Thyroid gland (tissue), 4 donors: ENCODE data around the gene IL24. TPM values are rescaled to one million over a fixed set of nuclear protein-coding genes. Genes with fewer than 3 reads are reported as not detected.

ENCODE experiments used
- DNase-seq, 2 donors: peaks; one replicate each; pipeline ENCODE4 v3.0.0-alpha.2; 2019
- H3K27ac ChIP-seq, 3 donors: fragments of 200-600 bp; sonication (generic); 1 replicate in 2 of 3; 2 replicates in 1 of 3; pipeline ENCODE4 v1.5.1; 2016 to 2019; ENCODE audit warnings: mild to moderate bottlenecking in 1 of 3, moderate library complexity in 1 of 3
- H3K27me3 ChIP-seq: fragments of 200-600 bp; sonication (generic); one replicate; pipeline ENCODE4 v1.5.1; 2019
- H3K36me3 ChIP-seq, 2 donors: fragments of 200-600 bp; sonication (generic); one replicate each; pipeline ENCODE4 v1.5.1; 2016 to 2019
- H3K4me1 ChIP-seq, 2 donors: fragments of 200-600 bp; sonication (generic); one replicate each; pipeline ENCODE4 v1.5.1; 2017 to 2019
- H3K4me3 ChIP-seq, 3 donors: fragments of 200-600 bp; sonication (generic); replicated peaks in 1 of 3; 1 replicate in 2 of 3; 2 replicates in 1 of 3; pipeline ENCODE4 v1.5.1; 2016; ENCODE audit warnings: mild to moderate bottlenecking in 1 of 3
- H3K9me3 ChIP-seq: fragments of 200-600 bp; sonication (generic); one replicate; pipeline ENCODE4 v1.5.1; 2017
- POLR2A ChIP-seq, 2 donors: fragments of 450-650 bp; IDR thresholded peaks; one replicate each; pipeline ENCODE4 v1.6.1; 2017; ENCODE audit warnings: antibody characterized with exemption in 2 of 2, mild to moderate bottlenecking in 2 of 2, moderate library complexity in 1 of 2
- WGBS, 2 donors: methylation state at CpG; one replicate each; pipeline ENCODE4 v1.1.5; 2017; 5-methylcytosine and 5-hydroxymethylcytosine counted together
- intact Hi-C: fragments of 100-400 bp; cut with DNase I; formaldehyde crosslinking; loops from one replicate; pipeline ENCODE4 v1.15.1; 2023
- total RNA-seq, 4 donors: library from RNA; depleted of rRNA; stranded (reverse); fragments of >200 nt; gene quantifications; one replicate each; pipeline ENCODE4 v1.2.3, GENCODE V29; 2016
- TF ChIP-seq, protein P1 (sequence below), 6 experiments: fragments of 200-600 bp in 3 of 6; fragments of 450-650 bp in 3 of 6; sonication (generic) in 3 of 6; IDR thresholded peaks; one replicate each; pipeline ENCODE4 v1.5.1; 2016 to 2019; ENCODE audit warnings: antibody characterized with exemption in 6 of 6, mild to moderate bottlenecking in 2 of 6, inconsistent platforms in 1 of 6, moderate library complexity in 1 of 6

Gene IL24
- total RNA-seq, 4 donors from 2014 or later = not detected

- no peaks in the 10 kb centered on the region for H3K9me3 ChIP-seq
- DNase-seq = no peak
- no peak overlapping the region for H3K4me3 ChIP-seq
- no peaks in the 10 kb centered on the region for H3K27me3 ChIP-seq
- H3K36me3 ChIP-seq = no peaks in the 10 kb centered on the region
- H3K4me1 ChIP-seq = peaks cover 5 to 30% of the 10 kb centered on the region in 2 donors
- no peak for TF ChIP-seq POLR2A (IDR thresholded peaks at IDR 0.05)
- TF ChIP-seq, protein P1, sequence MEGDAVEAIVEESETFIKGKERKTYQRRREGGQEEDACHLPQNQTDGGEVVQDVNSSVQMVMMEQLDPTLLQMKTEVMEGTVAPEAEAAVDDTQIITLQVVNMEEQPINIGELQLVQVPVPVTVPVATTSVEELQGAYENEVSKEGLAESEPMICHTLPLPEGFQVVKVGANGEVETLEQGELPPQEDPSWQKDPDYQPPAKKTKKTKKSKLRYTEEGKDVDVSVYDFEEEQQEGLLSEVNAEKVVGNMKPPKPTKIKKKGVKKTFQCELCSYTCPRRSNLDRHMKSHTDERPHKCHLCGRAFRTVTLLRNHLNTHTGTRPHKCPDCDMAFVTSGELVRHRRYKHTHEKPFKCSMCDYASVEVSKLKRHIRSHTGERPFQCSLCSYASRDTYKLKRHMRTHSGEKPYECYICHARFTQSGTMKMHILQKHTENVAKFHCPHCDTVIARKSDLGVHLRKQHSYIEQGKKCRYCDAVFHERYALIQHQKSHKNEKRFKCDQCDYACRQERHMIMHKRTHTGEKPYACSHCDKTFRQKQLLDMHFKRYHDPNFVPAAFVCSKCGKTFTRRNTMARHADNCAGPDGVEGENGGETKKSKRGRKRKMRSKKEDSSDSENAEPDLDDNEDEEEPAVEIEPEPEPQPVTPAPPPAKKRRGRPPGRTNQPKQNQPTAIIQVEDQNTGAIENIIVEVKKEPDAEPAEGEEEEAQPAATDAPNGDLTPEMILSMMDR (IDR thresholded peaks at IDR 0.05) = no peak
- H3K27ac ChIP-seq = no peak overlapping the region
- intact Hi-C loops = loop anchor here (10.0 kb wide), 1 partner anchor 103 kb away; no protein-coding TSS in a partner anchor
- WGBS, 2 donors = 90 to 95% methylated on average over 10 of the region's 10 CpGs
These were observed 10.8 kb downstream of the IL24 start for GRCh38 chr1:206908038-206908437.

GRCh38 chr1:206909161-206909882, 12.1 kb downstream of the IL24 start:
- H3K4me3 ChIP-seq = peak overlapping the region in 1 of 3 donors; percentile 38
- H3K27ac ChIP-seq = peak overlapping the region; percentile 77 to 85 (median 81)
- peaks cover 5 to 30% of the 10 kb centered on the region in 2 donors for H3K4me1 ChIP-seq
- no peaks in the 10 kb centered on the region for H3K27me3 ChIP-seq
- H3K36me3 ChIP-seq = no peaks in the 10 kb centered on the region
- 2 to 6% methylated on average over 30 to 47 of the region's 69 CpGs for WGBS, 2 donors
- TF ChIP-seq, protein P1 (IDR thresholded peaks at IDR 0.05) = peak in 1 of 6 experiments; percentile 2
- peak in 1 of 2 donors; percentile 13 for TF ChIP-seq POLR2A (IDR thresholded peaks at IDR 0.05)
- no peaks in the 10 kb centered on the region for H3K9me3 ChIP-seq
- intact Hi-C loops = loop anchor here (10.0 kb wide), 1 partner anchor 105 kb away; no protein-coding TSS in a partner anchor
- DNase-seq = peak; percentile 99

DNA sequence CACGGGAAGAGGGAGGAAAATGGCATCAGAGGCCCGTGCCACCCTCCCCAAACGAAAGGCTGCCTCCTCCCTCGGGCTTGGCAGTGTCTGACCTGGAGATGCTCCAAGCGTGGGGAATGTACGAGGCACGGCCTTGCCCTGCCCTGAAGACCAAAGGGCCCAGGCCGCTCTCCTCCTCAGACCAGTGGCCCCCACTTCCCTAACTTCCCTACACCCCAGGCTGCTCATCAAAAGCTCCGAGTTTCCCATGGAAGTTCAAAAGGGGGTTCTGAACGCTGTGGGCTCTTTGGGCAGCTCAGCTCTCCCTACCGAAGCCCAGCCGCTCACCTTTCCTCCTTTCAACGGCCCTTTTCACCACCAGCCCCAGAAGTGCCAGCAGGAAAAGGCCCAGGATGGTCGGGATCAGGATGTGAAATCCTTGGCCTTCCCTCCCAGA, 12.7 kb downstream of the IL24 start:
- intact Hi-C loops = loop anchor here (5.0 to 10.0 kb wide), 5 partner anchors 48 to 425 kb away; partner anchors contain the start of gene DYRK3
- Histone ChIP-seq H3K9me3 (no peaks in the 10 kb centered on the region), H3K27ac (peak overlapping the region; percentile 77 to 85 (median 81)), H3K36me3 (no peaks in the 10 kb centered on the region), H3K4me3 (peak overlapping the region in 1 of 3 donors; percentile 38), H3K4me1 (peaks cover 5 to 30% of the 10 kb centered on the region in 2 donors), H3K27me3 (no peaks in the 10 kb centered on the region)
- no peak for TF ChIP-seq POLR2A (IDR thresholded peaks at IDR 0.05)
- TF ChIP-seq, protein P1 (IDR thresholded peaks at IDR 0.05) = no peak
- WGBS, 2 donors = 28 to 41% methylated on average over 10 to 14 of the region's 14 CpGs
- DNase-seq = no peak

DNA sequence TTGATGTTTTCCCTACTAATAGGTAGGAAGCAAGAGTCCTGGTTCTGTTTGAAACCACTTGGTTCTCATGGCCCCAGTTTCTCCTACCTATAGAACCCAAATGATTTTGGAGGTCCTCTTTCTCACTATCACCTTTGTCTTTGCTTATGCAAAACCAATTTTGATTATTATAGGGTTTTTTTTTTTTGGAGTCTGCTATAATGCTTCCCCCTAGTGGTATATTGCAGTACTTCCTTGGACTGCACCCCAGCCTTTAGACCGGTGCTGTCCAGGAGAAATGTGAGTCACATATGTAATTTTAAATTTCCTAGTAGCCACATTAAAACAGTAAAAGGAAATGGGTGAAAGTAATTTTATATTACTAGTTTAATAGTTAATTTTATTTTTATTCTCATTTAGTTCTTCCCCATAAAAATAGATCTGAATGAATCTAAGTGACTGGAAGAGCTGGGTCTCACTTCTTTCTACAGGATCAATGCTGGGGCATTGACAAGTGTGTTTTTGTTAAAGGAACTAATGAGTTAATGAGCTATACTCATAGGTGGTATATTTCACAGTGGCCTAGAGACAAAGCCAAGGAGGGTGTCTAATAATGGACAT, 13.9 kb downstream of the IL24 start:
- peak; percentile 37 for DNase-seq

More for the DNA sequence above, 13.9 kb downstream of the IL24 start:
- Histone ChIP-seq H3K36me3 (no peaks in the 10 kb centered on the region), H3K9me3 (no peaks in the 10 kb centered on the region), H3K27me3 (no peaks in the 10 kb centered on the region), H3K4me1 (peaks cover 5 to 30% of the 10 kb centered on the region in 2 donors), H3K27ac (no peak overlapping the region), H3K4me3 (no peak overlapping the region)
- intact Hi-C loops = loop anchor here (5.0 to 10.0 kb wide), 4 partner anchors 49 to 426 kb away; partner anchors contain the start of gene DYRK3
- TF ChIP-seq, protein P1 (IDR thresholded peaks at IDR 0.05) = peak; percentile 51 to 88 (median 72)
- TF ChIP-seq POLR2A (IDR thresholded peaks at IDR 0.05) = no peak
- 2% methylated on average over 1 of the region's 1 CpG for WGBS, 2 donors
